Upper lobe of left lung (tissue), 4 donors: ENCODE data around the gene ATP6V1G3.

Source experiments
- CTCF ChIP-seq, 6 experiments: fragments of 450-650 bp in 4 of 6; fragments of 200-600 bp in 2 of 6; sonication (generic) in 2 of 6; IDR thresholded peaks; one replicate each; pipeline ENCODE4 v1.5.1; 2016 to 2019; ENCODE audit warnings: antibody characterized with exemption in 6 of 6
- EP300 ChIP-seq, 4 donors: sonication (generic); formaldehyde crosslinking; IDR thresholded peaks; one replicate each; pipeline ENCODE4 v1.5.1; 2017; ENCODE audit warnings: antibody characterized with exemption in 4 of 4, control low read depth in 2 of 4
- POLR2A ChIP-seq, 4 donors: fragments of 450-650 bp; IDR thresholded peaks; one replicate each; pipeline ENCODE4 v1.5.1; 2016 to 2017; ENCODE audit warnings: antibody characterized with exemption in 4 of 4, mild to moderate bottlenecking in 2 of 4
- POLR2AphosphoS5 ChIP-seq, 2 donors: sonication (generic); formaldehyde crosslinking; IDR thresholded peaks; one replicate each; pipeline ENCODE4 v1.5.1; 2017; ENCODE audit warnings: antibody characterized with exemption in 2 of 2

- no peak for TF ChIP-seq CTCF (IDR thresholded peaks at IDR 0.05)
- TF ChIP-seq POLR2AphosphoS5 (IDR thresholded peaks at IDR 0.05), result no peak
- no peak for TF ChIP-seq POLR2A (IDR thresholded peaks at IDR 0.05)
- no peak for TF ChIP-seq EP300 (IDR thresholded peaks at IDR 0.05)
Measured at GRCh38 chr1:198542632-198543031, 2.2 kb upstream of the ATP6V1G3 start.
